HUES64 (cell line): Measurements from ENCODE around the gene SIRT2.
"Not testable (repeated sequence)": the region's sequence is repeated elsewhere in the genome, so short reads cannot be mapped to it uniquely, and the experiment has no call there.

Experiments used
- H3K27ac ChIP-seq: 2 replicates; pipeline ENCODE4 v1.7.0; 2013; ENCODE audit warnings: low read depth, low read length, inconsistent platforms
- H3K27me3 ChIP-seq: 2 replicates; pipeline ENCODE4 v1.6.1; 2013; ENCODE audit warnings: mild to moderate bottlenecking, low read length; ENCODE audit not compliant: insufficient read depth
- H3K36me3 ChIP-seq: 2 replicates; pipeline ENCODE4 v1.6.1; 2013; ENCODE audit warnings: mild to moderate bottlenecking, low read length; ENCODE audit not compliant: insufficient read depth
- H3K4me1 ChIP-seq: 2 replicates; pipeline ENCODE4 v1.6.1; 2013; ENCODE audit warnings: mild to moderate bottlenecking, low read length, moderate library complexity; ENCODE audit not compliant: insufficient read depth
- H3K4me3 ChIP-seq: 2 replicates; pipeline ENCODE4 v1.5.1; 2013; ENCODE audit warnings: mild to moderate bottlenecking, low read length, moderate library complexity
- H3K9ac ChIP-seq: 2 replicates; pipeline ENCODE4 v1.6.1; 2013; ENCODE audit warnings: mild to moderate bottlenecking, low read depth, low read length
- H3K9me3 ChIP-seq: 2 replicates; pipeline ENCODE4 v1.6.1; 2013; ENCODE audit warnings: low read depth, low read length; ENCODE audit not compliant: insufficient read depth
- WGBS: fragments of 150-250, 120-280 bp; methylation state at CpG from one replicate; pipeline ENCODE4 v1.1.7; 2013; ENCODE audit warnings: missing lambda C conversion rate; 5-methylcytosine and 5-hydroxymethylcytosine counted together

SIRT2 gene

DNA sequence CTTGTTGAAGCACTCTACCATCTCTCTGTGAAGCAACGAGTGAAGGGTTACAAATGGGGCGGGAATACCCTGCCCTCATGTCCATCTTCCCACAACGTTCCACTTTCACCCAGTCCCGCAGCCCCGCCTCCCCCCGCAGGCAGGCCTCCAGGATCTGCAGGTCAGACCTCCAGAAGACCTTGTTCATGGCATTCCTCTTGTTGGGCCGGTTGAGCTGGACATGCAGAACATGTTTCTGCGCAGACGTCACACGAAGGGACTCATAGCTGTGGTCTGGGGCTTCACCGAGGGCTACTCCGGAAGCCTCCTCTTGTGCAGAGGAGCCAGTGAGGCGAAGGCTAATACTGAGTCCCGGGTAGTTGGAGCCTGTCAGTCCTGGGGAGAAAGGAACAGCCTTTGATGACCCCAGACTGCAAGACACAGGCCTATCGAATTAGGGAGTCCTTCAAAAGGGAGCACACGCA lies 68.2 kb downstream of the SIRT2 start:
- Histone ChIP-seq H3K36me3 (peaks cover 28% of the 10 kb centered on the region), H3K4me1 (peaks cover 9% of the 10 kb centered on the region; the same call in 1 of the 2 replicates), H3K4me3 (peak overlapping the region; percentile 83), H3K9ac (peak overlapping the region; percentile 84), H3K9me3 (no peaks in the 10 kb centered on the region), H3K27ac (peak overlapping the region; percentile 73), H3K27me3 (no peaks in the 10 kb centered on the region)
- WGBS, result 10% methylated on average over 16 of the region's 16 CpGs

DNA sequence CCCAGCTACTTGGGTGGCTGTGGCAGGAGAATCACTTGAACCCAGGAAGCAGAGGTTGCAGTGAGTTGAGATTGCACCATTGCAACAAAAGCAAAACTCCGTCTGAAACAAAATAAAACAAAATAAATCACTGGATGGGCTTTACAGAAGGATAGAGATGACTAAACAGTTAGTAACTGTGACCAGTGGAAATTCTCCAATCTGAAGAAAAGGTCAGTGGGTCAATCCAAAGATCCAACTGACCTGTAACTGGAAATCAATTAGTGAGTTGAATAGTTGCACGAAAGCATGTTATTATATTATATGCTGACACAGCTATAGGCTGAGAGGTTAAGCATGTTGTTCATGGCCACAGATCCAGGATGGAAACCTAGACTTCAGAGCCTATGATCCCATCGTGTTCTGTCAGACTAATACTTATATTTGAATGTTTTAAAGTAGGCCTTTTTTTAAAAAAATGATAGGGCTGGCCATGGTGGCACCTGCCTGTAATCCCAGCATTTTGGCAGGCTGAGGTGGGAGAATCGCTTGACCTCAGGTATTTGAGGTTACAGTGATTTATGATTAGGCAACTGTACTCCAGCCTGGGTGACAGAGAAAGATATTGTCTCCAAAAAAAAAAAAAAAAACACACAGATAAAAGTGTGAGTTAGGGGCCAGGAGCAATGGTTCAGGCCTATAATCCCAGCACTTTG lies 69.2 kb downstream of the SIRT2 start:
- no peak overlapping the region for H3K27ac ChIP-seq
- H3K36me3 ChIP-seq, result peaks cover 19% of the 10 kb centered on the region
- H3K27me3 ChIP-seq, result no peaks in the 10 kb centered on the region
- H3K4me3 ChIP-seq, result no peak overlapping the region
- WGBS, result 97% methylated on average over 3 of the region's 4 CpGs
- H3K9me3 ChIP-seq, result no peaks in the 10 kb centered on the region
- H3K4me1 ChIP-seq, result peaks cover 13% of the 10 kb centered on the region
- no peak overlapping the region for H3K9ac ChIP-seq

DNA sequence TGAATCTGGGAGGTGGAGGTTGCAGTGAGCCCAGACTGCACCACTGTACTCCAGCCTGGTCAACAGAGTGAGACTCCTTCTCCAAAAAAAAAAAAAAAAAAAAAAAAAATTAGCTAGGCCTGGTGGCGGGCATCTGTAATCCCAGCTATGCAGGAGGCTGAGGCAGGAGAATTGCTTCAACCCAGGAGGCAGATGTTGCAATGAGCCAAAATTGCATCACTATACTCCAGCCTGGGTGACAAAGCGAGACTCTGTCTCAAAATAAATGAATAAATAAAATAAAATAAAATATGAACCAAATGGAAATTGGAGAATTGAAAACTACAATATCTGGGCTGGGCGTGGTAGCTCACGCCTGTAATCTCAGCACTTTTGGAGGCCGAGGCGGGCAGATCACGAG lies 70.2 kb downstream of the SIRT2 start:
- not testable (repeated sequence) for H3K9me3 ChIP-seq, H3K9ac ChIP-seq, H3K4me3 ChIP-seq, H3K27me3 ChIP-seq, H3K27ac ChIP-seq
- Histone ChIP-seq H3K36me3 (peaks cover 19% of the 10 kb centered on the region), H3K4me1 (peaks cover 20% of the 10 kb centered on the region)
- 96% methylated on average over 6 of the region's 7 CpGs for WGBS
